H9 (cell line): ENCODE data around the gene ADCK2. TPM values are rescaled to one million over a fixed set of nuclear protein-coding genes. Genes with fewer than 3 reads are reported as not detected.

Experiments used
- DNase-seq: peaks from one replicate; pipeline ENCODE4 v3.0.0-alpha.2; 2017
- H2AFZ ChIP-seq: one replicate; pipeline ENCODE4 v1.6.1; 2013; ENCODE audit warnings: mild to moderate bottlenecking, low read length, control low read depth, moderate library complexity
- H2AK5ac ChIP-seq: 2 replicates; pipeline ENCODE4 v1.6.1; 2013; ENCODE audit warnings: low read length, control low read depth, mixed read lengths; ENCODE audit not compliant: insufficient read length
- H2BK120ac ChIP-seq: one replicate; pipeline ENCODE4 v1.6.1; 2013; ENCODE audit warnings: low read depth, mild to moderate bottlenecking, low read length, control low read depth, inconsistent platforms; ENCODE audit not compliant: poor library complexity, severe bottlenecking
- H2BK12ac ChIP-seq: 2 replicates; pipeline ENCODE4 v1.6.1; 2013; ENCODE audit warnings: low read length, control low read depth, mixed read lengths, low read depth; ENCODE audit not compliant: insufficient read length
- H2BK15ac ChIP-seq: 2 replicates; pipeline ENCODE4 v1.6.1; 2013; ENCODE audit warnings: low read depth, low read length, control low read depth
- H2BK20ac ChIP-seq: one replicate; pipeline ENCODE4 v1.6.1; 2013; ENCODE audit warnings: low read depth, mild to moderate bottlenecking, low read length, control low read depth, inconsistent platforms; ENCODE audit not compliant: poor library complexity, severe bottlenecking
- H2BK5ac ChIP-seq: 2 replicates; pipeline ENCODE4 v1.6.1; 2013; ENCODE audit warnings: low read length, control low read depth, mixed read lengths; ENCODE audit not compliant: insufficient read length
- H3K14ac ChIP-seq: 2 replicates; pipeline ENCODE4 v1.6.1; 2013; ENCODE audit warnings: low read length, control low read depth; ENCODE audit not compliant: insufficient read depth
- H3K18ac ChIP-seq: 2 replicates; pipeline ENCODE4 v1.6.1; 2013; ENCODE audit warnings: low read depth, mild to moderate bottlenecking, mixed read lengths, low read length, control low read depth; ENCODE audit not compliant: insufficient read length
- H3K23ac ChIP-seq: 2 replicates; pipeline ENCODE4 v1.6.1; 2013; ENCODE audit warnings: low read length, control low read depth, mixed read lengths, low read depth; ENCODE audit not compliant: insufficient read length
- H3K23me2 ChIP-seq: 2 replicates; pipeline ENCODE4 v1.6.1; 2013; ENCODE audit warnings: low read depth, mild to moderate bottlenecking, mixed read lengths, low read length, control low read depth; ENCODE audit not compliant: insufficient read length, poor library complexity, severe bottlenecking
- H3K27ac ChIP-seq: 2 replicates; pipeline ENCODE4 v1.5.1; 2013; ENCODE audit warnings: low read length, control low read depth, mixed read lengths, low read depth; ENCODE audit not compliant: insufficient read length
- H3K27me3 ChIP-seq: 2 replicates; pipeline ENCODE4 v1.6.1; 2013; ENCODE audit warnings: low read length, control low read depth, inconsistent platforms; ENCODE audit not compliant: insufficient read depth
- H3K4ac ChIP-seq: 2 replicates; pipeline ENCODE4 v1.6.1; 2013; ENCODE audit warnings: low read depth, mild to moderate bottlenecking, control low read depth, inconsistent platforms, low read length, moderate library complexity
- H3K4me1 ChIP-seq: 2 replicates; pipeline ENCODE4 v1.6.1; 2013; ENCODE audit warnings: low read length, control low read depth, inconsistent platforms; ENCODE audit not compliant: insufficient read depth
- H3K4me2 ChIP-seq: 2 replicates; pipeline ENCODE4 v1.6.1; 2013; ENCODE audit warnings: low read length, control low read depth, mixed read lengths; ENCODE audit not compliant: insufficient read length, insufficient read depth
- H3K56ac ChIP-seq: 2 replicates; pipeline ENCODE4 v1.6.1; 2013; ENCODE audit warnings: low read depth, mild to moderate bottlenecking, mixed read lengths, low read length, control low read depth; ENCODE audit not compliant: insufficient read length
- H3K79me1 ChIP-seq: 2 replicates; pipeline ENCODE4 v1.6.1; 2013; ENCODE audit warnings: low read depth, mild to moderate bottlenecking, moderate library complexity, low read length, control low read depth, inconsistent platforms; ENCODE audit not compliant: insufficient read depth, poor library complexity, severe bottlenecking
- H3K79me2 ChIP-seq: 2 replicates; pipeline ENCODE4 v1.6.1; 2013; ENCODE audit warnings: low read length, control low read depth, inconsistent platforms; ENCODE audit not compliant: insufficient read depth
- H3K9ac ChIP-seq: 2 replicates; pipeline ENCODE4 v1.6.1; 2013; ENCODE audit warnings: low read length, control low read depth, mixed read lengths; ENCODE audit not compliant: insufficient read length; ENCODE audit errors: extremely low read depth
- H3K9me3 ChIP-seq: one replicate; pipeline ENCODE4 v1.6.1; 2013; ENCODE audit warnings: low read depth, low read length, inconsistent platforms; ENCODE audit not compliant: control insufficient read depth
- H3T11ph ChIP-seq: one replicate; pipeline ENCODE4 v1.6.1; 2013; ENCODE audit warnings: mild to moderate bottlenecking, low read length, control low read depth, inconsistent platforms
- H4K20me1 ChIP-seq: one replicate; pipeline ENCODE4 v1.6.1; 2013; ENCODE audit not compliant: control insufficient read depth, insufficient read length, insufficient read depth
- H4K5ac ChIP-seq: 2 replicates; pipeline ENCODE4 v1.6.1; 2013; ENCODE audit warnings: low read depth, mild to moderate bottlenecking, mixed read lengths, low read length, control low read depth; ENCODE audit not compliant: insufficient read length
- H4K8ac ChIP-seq: replicated peaks from 2 replicates; pipeline ENCODE4 v1.6.1; 2013; ENCODE audit warnings: low read length, control low read depth, mixed read lengths, low read depth; ENCODE audit not compliant: insufficient read length
- H4K91ac ChIP-seq: 2 replicates; pipeline ENCODE4 v1.6.1; 2013; ENCODE audit warnings: low read depth, mild to moderate bottlenecking, moderate library complexity, mixed read lengths, low read length, control low read depth; ENCODE audit not compliant: insufficient read length
- H3K27ac Mint-ChIP-seq, 3 experiments: 2 replicates in 2 of 3; 3 replicates in 1 of 3; pipeline ENCODE4 v1.8.0; 2020 to 2021; ENCODE audit warnings: mixed read lengths in 3 of 3, mild to moderate bottlenecking in 1 of 3, moderate library complexity in 1 of 3
- H3K27me3 Mint-ChIP-seq: 2 replicates; pipeline ENCODE4 v1.8.0; 2021; ENCODE audit warnings: low read depth, mild to moderate bottlenecking, moderate library complexity, mixed read lengths
- H3K36me3 Mint-ChIP-seq, 3 experiments: 2 replicates in 2 of 3; 3 replicates in 1 of 3; pipeline ENCODE4 v1.8.0; 2020 to 2021; ENCODE audit warnings: low read depth in 3 of 3, mixed read lengths in 3 of 3; ENCODE audit not compliant: insufficient read depth in 1 of 3
- H3K4me1 Mint-ChIP-seq, 2 experiments: 2 replicates each; pipeline ENCODE4 v1.8.0; 2020; ENCODE audit warnings: mixed read lengths in 2 of 2
- H3K4me3 Mint-ChIP-seq, 2 experiments: 2 replicates in 1 of 2; 3 replicates in 1 of 2; pipeline ENCODE4 v1.8.0; 2020 to 2021; ENCODE audit warnings: mild to moderate bottlenecking in 2 of 2, mixed read lengths in 2 of 2, moderate library complexity in 1 of 2
- H3K9me3 Mint-ChIP-seq, 2 experiments: 2 replicates in 1 of 2; 3 replicates in 1 of 2; pipeline ENCODE4 v1.8.0; 2020; ENCODE audit warnings: mild to moderate bottlenecking in 2 of 2, mixed read lengths in 2 of 2, moderate library complexity in 1 of 2
- CTCF ChIP-seq: fragments of 200-600 bp; sonication (generic); conservative IDR thresholded peaks from 3 replicates; pipeline ENCODE4 v1.8.0; 2021; ENCODE audit warnings: antibody characterized with exemption, mild to moderate bottlenecking
- WGBS: extraction: QIAGEN DNeasy Blood & Tissue Kit; methylation state at CpG from one replicate; pipeline ENCODE4 v1.1.7; 2013; ENCODE audit warnings: missing lambda C conversion rate, low lambda C conversion rate, mixed read lengths; ENCODE audit not compliant: insufficient read length; ENCODE audit errors: extremely low coverage; 5-methylcytosine and 5-hydroxymethylcytosine counted together
- total RNA-seq: library from RNA; stranded (reverse); gene quantifications from 2 replicates; pipeline ENCODE4 v1.2.1, GENCODE V29; 2021

Gene ADCK2
- total RNA-seq, 1 experiment from 2014 or later, result 12.4 TPM

GRCh38 chr7:140650367-140650766 lies 22.4 kb upstream of the ADCK2 start:
- H2BK20ac ChIP-seq, result no peak overlapping the region
- no peak overlapping the region for H4K5ac ChIP-seq
- no peak overlapping the region for H2BK5ac ChIP-seq
- no CpG with 5 or more reads among the region's 12 CpGs for WGBS
- H2AK5ac ChIP-seq, result no peak overlapping the region
- H3K27ac ChIP-seq, result no peak overlapping the region
- no peak for TF ChIP-seq CTCF
- H3K4me1 ChIP-seq, result no peaks in the 10 kb centered on the region; the same call in 1 of the 2 replicates
- no peak overlapping the region for H4K8ac ChIP-seq
- no peak overlapping the region for H3K4ac ChIP-seq
- H2BK12ac ChIP-seq, result no peak overlapping the region
- H3K9me3 ChIP-seq, result no peaks in the 10 kb centered on the region
- no peak overlapping the region for H3K14ac ChIP-seq
- Mint-ChIP-seq H3K36me3 (no peaks in the 10 kb centered on the region), H3K4me1 (peaks cover 11 to 12% of the 10 kb centered on the region in 2 experiments), H3K27ac (no peak overlapping the region), H3K9me3 (no peaks in the 10 kb centered on the region), H3K4me3 (peak overlapping the region in 1 of 2 experiments; percentile 50; a peak in 2 of 5 replicates), H3K27me3 (peaks cover 8% of the 10 kb centered on the region)
- H3K4me2 ChIP-seq, result no peak overlapping the region
- H3K18ac ChIP-seq, result no peak overlapping the region
- no peak overlapping the region for H2BK120ac ChIP-seq
- no peaks in the 10 kb centered on the region for H3K79me1 ChIP-seq
- no peak overlapping the region for H2BK15ac ChIP-seq
- H3T11ph ChIP-seq, result no peak overlapping the region
- H3K27me3 ChIP-seq, result no peaks in the 10 kb centered on the region
- no peak overlapping the region for H3K23ac ChIP-seq
- H3K79me2 ChIP-seq, result no peaks in the 10 kb centered on the region
- no peak overlapping the region for H3K9ac ChIP-seq
- no peaks in the 10 kb centered on the region for H4K20me1 ChIP-seq
- no peak for DNase-seq
- no peak overlapping the region for H4K91ac ChIP-seq
- H3K23me2 ChIP-seq, result no peaks in the 10 kb centered on the region
- H2AFZ ChIP-seq, result no peak overlapping the region
- no peak overlapping the region for H3K56ac ChIP-seq
